Testis (tissue), 2 donors: ENCODE measurements around the gene SIL1.

Experiments
- CTCF ChIP-seq, 3 experiments: fragments of 450-650 bp in 2 of 3; fragments of 200-600 bp in 1 of 3; sonication (generic) in 1 of 3; IDR thresholded peaks; one replicate each; pipeline ENCODE4 v1.5.1; 2016 to 2019; ENCODE audit warnings: antibody characterized with exemption in 3 of 3, mild to moderate bottlenecking in 2 of 3, moderate library complexity in 1 of 3
- POLR2A ChIP-seq: fragments of 450-650 bp; IDR thresholded peaks from one replicate; pipeline ENCODE4 v1.6.1; 2017; ENCODE audit warnings: antibody characterized with exemption, mild to moderate bottlenecking, moderate library complexity

DNA sequence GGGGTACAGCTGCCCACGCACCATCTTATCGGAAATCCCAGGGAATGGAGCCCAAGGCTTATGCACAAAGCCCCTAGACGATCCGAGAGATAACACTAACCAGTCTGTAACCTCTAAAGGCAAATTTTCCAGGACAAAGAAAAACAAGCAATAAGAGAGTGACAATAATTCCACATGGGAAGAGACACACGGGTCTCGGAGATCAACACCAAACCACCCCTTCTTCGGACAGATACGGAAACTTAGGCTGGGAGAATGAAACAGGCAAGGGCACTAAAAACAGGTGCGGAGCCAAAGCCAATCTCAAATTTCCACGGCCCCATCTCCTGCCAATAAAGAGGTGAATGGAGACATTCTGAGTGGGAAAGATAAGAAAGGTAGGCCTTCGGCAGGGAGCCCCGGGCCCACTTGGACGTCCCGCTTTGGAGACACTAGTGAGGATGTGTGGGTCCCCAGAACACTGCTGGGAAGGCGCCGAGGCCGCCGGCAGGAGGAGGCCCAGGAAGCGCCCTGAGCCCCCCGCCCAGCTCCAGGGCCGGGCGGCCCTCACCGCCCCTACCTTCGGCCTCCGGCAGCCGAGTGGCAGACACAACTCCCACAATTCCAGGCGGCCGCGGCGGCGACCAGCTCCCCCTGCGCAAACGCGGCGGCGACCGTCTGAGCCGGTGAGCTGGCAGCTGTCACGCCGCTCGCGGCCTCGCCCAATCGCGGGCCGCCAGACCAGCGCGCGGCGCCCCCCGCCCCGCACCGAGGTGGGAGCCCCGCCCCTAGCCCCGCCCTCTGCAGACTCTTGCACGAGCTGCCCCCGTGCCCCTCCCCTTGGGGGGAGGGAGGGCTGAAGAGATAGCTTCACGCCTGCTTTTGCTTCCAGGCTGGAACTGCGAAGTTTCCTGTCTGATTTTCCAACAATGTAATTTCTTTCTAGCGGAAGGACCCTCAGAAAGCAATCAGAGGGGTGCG, at the start of gene SIL1:
- TF ChIP-seq CTCF (IDR thresholded peaks at IDR 0.05) (no peak), POLR2A (no peak)
